NAMALWA (cell line): Measurements from ENCODE around the gene ZZZ3.
A peak's percentile ranks its signal among the peaks of the same experiment; 100 is the strongest.
"Not testable (repeated sequence)": the region's sequence is repeated elsewhere in the genome, so short reads cannot be mapped to it uniquely, and the experiment has no call there.

Experiments
- DNase-seq: peaks from one replicate; pipeline ENCODE4 v3.0.0-alpha.2; 2015; ENCODE audit warnings: low spot score

The ZZZ3 gene

DNA sequence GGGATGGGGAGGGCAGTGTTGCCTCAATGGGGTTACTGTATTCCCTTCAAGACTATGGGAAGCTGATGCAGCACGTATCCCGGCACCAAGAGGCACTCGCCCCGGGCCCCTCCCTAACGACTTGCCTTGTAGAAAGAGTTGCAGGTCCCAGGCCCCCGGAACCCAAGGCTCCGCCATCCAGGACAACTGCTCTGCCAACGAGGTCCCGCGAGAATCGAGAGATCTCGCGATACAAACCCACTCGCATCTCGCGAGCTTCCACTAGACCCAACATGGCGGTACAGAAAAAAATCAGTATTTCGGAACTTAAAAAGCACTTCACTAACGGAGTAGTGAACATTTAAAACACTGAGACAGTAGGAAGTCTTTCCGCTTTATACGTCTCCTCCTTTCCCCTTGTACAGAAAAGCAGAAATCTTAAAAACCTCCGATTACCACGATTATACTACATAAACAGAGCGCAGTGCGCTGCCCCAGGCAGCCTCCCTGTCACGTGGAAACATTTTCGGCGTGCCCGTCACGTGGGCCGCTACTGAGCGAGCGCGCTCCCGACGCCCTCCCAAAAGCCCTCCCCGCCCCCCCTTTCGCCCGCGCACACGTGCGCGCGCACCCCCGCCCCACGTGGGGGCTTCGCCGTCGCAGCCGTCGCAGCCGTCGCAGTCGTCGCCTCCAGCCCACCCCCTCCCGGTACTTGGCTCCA, at the start of gene ZZZ3:
Gene ZZZ3 (minus strand): TSS at position 199 of the 700 bp plus-strand sequence. CDS start 49,304 bp downstream, outside the sequence.
- DNase-seq = peak; percentile 98

DNA sequence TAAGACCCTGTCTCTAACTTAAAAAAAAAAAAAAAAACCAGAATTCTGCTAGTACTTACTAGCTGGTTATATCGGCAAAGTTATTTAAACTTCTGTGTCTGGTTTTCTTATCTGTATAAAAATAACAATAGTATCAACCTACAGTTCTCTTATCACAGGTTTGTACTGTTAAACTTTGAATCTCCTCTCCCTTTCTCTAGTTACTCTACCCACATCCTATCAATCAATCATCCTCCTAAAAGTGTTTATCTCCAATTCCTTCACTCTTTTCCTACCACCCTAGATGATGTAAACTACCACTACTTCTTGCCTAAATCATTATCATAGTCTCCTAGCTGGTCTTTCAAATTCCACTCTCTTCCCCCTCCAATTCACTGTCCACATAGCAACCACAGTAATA, 49.6 kb upstream of the ZZZ3 start:
- DNase-seq = no peak

DNA sequence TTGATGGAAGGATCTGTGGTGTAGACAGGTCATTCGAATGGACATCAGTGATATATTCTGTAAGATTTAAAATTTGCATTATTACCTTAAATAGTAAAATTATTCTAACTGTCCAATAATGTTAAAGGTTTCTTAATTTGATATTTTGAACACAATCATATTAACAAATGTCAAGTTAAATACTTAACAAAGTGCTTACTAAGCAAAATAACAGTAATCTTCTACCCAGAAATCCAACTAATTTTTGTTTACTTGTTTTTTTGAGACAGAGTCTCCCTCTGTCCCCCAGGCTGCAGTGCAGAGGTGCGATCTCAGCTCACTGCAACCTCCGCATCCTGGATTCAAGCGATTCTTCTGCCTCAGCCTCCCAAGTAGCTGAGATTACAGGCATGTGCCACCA, 43.2 kb upstream of the ZZZ3 start:
- no peak for DNase-seq

DNA sequence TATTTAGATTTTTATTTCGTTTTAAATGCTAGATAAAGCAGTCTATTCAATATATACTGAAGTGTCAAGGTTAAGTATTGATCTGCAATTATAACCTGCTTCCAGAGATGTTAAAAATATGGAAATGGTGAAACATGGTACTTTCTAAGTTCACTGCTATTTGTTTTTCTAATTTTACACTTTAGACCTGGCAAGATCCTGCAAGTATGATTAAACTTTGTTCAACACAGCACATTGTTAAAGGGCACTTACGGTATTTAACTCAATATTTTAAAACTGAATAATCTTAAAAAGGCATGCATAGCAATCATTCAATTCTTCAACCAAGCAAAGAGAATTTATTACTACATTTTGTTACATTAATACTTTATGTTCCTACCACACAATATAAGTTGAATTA, 35.7 kb upstream of the ZZZ3 start:
- no peak for DNase-seq

DNA sequence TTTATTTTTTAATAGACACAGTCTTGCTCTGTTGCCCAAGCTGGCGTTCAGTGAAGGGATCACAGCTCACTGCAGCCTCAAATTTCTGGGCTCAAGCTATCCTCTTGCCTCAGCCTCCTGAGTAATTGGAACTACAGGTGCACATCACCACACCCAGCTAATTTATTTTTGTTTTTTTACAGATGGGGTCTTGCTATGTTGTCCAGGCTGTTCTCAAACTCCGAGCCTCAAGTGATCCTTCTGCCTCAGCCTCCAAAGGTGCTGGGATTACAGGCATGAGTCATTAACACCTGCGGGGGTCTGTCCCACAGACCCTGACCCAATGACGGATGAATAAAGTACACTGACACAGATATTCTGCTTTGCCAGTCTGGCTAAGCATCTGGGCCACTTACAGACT, 33.6 kb upstream of the ZZZ3 start:
- DNase-seq = no peak

DNA sequence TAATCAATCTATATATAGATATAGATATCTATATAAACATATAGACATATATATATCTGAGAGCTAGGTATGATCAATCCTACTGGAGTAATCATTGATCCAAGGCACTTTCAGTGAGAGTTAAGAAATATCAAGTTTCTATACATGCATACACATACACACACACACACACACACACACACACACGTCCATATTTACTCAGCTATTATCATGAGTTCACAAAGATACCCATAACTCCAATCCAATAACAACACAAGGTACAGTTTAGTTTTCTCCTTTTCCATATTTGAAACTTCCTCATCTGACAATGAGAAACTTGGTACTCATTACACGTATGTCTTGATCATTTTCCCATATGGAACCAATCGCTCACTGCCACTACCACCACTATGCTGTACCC, 27.3 kb upstream of the ZZZ3 start:
- no peak for DNase-seq

DNA sequence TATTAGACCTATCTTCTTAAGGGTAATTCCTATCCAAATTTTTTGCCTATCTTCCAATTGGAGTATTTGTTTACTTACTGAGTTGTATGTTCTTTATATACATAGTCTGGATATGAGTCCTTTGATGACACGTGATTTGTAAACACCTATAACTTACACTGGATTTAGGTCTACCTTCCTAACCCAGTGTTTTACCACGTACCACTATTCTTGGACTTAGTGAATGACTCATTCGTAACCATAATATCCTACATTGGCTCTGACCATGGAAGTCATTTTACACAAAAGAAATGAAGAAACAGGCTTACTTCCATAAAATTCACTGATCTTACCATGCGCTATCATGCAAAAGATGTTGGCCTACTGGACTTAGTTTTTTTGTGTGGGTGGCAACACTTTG, 23.9 kb upstream of the ZZZ3 start:
- no peak for DNase-seq

DNA sequence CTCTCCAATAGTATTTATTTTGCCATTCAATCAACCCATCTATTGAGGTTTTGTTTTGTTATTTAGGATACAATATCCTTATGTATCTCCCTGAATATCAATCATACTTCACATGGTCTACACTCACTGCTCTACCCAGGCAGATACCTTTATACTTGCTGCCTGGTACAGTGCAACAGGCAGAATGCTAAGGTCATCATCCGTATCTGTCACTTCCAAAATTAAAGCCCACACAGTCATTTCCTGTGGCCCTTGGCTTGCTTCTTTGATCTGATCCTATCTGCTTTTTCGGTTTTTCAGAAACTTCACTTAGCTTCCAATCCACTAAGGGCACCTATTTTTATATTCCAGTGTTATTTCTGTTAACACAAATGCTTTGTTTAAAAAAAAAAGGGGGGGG, 22.3 kb upstream of the ZZZ3 start:
- no peak for DNase-seq

DNA sequence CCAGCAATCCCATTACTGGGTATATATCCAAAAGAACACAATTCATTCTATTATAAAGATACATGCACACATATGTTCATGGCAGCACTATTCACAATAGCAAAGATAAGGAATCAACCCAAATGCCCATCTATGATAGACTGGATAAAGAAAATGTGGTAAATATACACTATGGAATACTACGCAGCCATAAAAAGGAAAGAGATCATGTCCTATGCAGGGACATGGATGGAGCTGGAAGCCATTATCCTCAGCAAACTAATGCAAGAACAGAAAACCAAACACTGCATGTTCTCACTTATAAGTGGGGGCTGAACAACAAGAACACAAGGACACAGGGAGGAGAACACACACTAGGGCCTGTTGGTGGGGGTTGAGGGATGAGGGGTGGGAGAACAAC, 17.2 kb upstream of the ZZZ3 start:
- DNase-seq = not testable (repeated sequence)

DNA sequence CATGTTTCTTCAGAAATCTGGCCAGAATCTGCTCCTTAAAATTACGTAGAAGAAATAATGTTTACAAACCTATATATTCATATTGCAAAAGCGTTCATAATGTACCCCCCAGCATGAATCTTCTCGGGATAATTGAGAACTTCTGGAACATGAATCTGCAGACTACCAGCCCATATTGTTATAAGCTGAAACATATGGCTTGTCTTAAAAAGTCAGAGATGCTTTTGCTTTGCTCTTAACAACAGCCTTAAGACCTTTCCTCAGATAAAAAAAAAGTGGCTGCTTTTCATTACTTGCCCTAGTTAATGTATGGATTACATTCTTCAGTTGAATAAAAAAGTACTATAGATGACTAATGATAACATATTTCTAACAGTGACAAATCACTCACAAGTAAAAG, 15.0 kb upstream of the ZZZ3 start:
- no peak for DNase-seq

DNA sequence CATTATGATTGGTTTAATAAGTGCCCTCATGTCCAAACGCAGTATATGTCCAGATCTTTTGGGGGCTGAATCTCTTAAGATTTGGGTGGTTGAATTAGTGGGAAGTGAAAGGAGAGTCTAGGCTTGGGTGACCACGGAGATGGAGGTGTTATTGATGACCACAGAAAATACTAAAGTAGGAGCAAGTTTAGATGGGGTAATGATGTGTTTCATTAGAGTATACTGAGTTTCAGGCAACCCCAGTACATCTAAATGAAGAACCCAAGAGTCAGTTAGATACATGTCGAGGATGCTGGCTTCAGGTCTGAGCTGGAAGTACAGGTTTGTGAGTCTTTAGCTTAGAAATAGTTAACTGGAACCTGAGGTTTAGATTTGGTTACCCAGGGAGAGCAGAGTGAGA, 6.5 kb upstream of the ZZZ3 start:
- no peak for DNase-seq

DNA sequence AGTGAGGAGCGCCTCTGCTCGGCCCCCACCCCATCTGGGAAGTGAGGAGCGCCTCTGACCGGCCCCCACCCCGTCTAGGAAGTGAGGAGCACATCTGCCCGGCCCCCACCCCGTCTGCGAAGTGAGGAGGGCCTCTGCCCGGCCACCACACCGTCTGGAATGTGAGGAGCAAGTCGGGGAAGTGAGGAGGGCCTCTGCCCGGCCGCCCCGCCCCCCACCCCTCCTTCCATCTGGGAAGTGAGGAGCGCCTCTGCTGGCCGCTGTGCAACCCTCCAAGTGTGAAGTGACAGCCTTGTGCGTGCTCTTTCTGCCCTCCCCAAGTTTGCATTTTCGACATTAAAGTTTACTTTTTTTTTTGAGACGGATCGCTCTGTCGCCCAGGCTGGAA, 5.1 kb upstream of the ZZZ3 start:
- DNase-seq = no peak

DNA sequence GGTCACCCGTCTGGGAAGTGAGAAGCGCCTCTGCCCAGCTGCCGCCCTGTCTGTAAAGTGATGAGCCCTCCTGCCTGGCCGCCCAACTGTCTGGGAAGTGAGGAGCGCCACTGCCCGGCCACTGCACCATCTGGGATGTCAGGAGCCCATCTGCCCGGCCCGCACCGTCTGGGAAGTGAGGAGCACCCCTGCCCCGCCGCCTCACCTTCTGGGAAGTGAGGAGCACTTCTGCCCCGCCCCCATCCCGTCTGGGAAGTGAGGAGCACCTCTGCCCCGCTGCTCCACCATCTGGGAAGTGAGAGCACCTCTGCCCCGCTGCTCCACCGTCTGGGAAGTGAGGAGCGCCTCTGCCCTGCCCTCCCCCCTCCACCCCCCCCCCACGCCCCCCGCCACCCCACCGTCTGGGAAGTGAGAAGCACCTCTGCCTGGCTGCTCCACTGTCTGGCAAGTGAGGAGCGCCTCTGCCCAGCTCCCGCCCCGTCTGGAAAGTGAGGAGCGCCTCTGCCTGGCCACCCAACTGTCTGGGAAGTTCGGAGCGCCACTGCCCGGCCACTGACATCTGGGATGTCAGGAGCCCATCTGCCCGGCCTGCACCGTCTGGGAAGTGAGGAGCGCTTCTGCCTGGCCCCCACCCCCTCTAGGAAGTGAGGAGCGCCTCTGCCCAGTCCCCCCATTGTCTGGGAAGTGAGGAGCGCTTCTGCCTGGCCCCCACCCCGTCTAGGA, 4.5 kb upstream of the ZZZ3 start:
- no peak for DNase-seq

DNA sequence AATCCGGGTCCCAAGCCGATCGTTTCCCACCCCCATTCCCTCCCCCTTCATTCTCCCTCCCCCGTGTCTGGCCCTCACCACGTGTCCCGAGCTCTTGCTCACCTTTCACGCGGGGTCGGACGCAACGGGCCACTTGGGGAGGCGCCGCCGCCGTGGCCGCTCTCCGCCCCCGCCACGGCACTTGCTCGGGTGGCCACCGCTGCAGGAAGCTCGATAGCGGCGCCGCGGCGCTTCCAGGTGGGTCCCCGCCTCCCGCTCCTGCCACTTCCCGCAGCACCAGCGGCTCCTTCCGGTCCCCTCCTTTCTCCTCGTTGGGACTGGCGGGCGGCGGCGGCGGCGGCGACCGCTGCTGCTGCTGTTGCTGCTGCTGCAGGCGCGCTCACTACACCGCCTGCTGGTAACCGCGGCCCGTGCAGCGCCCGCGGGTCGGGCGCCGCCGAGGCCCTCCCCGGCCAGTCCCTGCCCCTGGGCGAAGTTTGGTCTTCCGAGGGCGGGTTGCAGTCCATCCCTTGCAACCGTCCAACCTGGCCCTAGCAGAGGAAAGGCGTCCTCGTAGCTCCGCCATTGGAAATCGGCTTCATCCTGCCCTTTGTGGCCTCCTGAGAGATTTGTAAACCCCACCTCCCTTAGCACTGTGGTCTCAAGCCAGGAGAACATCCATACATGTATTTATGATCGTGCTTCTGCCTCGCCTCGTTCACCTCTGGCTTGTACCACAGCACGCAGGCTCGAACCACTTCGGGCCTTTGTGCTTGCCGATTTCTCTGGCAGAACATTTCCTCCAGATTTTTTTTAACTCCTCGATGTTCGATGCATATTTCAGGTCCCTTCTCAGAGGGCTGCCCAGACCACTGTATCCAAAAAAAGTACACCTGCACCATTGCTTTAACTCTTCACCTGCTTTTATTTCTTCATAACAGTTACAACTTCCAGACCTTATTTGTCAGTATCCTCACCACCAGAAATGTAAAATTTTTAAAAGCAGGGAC, 996 bp upstream of the ZZZ3 start:
- DNase-seq = peak; percentile 93

DNA sequence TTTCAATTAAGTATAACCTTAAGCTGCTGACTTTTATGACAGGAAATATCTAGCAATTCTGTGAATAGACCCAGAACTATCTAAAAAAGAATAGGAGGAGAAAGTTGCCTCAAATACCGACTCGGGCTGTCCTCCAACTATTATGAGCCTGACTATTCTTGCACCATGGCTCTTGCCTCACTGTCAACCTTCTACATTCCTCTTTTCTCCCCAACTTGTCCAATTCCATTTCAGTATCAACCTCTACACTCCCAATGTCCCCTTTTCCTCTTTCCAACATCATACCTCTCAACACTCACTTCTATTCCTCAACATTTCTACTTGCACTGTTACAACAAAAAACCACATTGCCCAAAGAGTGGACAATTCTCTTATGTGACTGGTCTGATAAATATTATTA, 2.3 kb downstream of the ZZZ3 start:
- no peak for DNase-seq

DNA sequence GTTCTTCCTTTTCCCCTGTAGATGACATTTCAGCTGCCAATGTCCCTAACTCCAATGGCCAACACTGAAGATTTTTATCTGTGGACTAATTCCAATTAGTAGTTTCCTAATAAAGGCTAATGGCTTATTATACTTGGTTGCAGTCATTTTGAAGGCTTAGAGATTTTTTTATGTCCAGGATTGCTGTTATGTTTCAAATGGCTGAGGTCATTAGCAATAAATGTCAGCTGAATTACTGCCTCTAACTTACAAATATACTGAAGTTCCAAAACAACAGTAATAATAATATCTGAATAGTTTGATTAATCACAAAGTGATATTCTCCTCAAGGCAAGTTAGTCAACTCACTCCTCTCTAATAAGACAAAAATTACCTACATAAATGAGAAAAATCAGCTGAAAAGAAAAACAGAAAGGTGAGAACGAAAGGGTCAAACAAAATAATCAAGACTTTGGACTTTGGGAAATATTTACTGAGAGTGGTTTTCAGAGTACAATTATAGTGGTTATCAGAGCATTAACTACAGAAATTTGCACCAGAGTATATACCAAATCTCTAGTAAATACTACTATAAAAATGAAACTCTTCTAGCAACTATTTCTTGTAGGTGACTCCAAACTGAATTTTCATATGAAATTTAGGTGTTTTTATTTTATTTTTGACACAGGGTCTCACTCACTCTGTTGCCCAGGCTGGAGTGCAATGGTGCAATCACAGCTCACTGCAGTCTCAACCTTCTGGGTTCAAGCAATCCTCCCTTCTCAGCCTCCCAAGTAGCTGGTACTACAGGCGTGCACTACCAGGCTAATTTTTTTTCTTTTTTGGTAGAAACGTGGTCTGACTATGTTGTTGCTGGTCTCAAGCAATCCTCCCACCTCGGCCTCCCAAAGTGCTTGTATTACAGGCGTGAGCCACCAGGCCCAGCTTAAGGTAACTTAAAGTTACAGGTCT, 3.5 kb downstream of the ZZZ3 start:
- no peak for DNase-seq

DNA sequence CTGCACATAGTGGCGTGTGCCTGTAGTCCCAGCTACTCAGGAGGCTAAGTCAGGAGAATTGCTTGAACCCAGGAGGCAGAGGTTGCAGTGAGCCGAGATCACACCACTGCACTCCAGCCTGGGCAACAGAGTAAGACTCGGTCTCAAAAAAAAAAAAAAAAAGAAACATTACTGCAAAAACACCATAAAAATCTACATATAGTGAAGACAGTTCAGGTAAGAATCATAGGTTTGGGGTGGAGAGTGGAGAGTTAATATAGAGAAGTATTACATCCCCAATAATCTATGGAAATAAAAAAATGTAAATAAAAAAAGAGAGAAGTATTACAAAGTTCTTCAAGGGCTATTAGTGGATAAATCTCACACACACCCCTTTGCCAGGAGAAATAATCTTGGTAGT, 7.7 kb downstream of the ZZZ3 start:
- not testable (repeated sequence) for DNase-seq

DNA sequence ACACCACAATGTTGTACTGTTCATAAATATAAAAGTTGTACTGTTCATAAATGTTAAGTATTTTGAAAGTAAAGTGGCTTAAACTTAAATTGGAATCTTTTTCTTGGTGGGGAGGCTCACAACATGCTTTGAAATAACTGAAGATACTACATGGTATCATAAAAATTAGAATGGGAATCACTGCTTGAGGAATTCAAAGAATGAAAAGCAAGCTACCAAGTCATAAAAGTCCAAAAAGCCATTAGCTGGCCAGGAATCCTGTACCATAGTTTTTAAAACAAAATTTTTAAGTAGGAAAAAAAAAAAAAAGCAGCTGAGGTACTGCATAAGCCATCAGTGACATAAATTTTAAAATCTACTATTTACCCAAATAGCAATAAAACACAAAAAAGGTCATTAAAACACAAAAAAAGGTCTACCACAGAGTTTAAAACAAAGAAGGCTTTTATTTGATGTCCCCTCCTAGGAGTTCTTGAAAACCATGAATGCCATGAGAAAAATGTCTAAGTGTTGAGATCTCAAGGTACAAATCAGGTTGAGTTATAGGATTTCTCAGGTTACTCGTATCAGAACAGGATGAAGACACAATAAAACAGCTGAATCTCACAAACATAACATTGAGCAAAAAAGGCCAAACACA, 8.6 kb downstream of the ZZZ3 start:
- DNase-seq = no peak

DNA sequence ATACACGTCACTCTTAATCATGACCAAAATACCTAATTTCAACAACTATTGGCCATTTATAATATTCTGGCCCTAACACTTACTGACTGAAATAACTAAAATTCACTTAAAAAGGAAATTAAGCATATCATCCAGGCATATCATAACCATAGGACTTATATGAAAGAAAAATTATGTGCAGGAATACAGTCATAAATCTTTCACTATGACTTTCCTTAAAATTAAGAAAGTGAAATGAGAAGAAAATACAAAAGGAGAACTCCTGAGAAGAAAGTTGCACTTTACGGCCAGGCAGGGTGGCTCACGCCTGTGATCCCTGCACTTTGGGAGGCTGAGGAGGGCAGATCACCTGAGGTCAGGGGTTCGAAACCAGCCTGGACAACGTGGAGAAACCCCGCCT, 9.4 kb downstream of the ZZZ3 start:
- DNase-seq = no peak

DNA sequence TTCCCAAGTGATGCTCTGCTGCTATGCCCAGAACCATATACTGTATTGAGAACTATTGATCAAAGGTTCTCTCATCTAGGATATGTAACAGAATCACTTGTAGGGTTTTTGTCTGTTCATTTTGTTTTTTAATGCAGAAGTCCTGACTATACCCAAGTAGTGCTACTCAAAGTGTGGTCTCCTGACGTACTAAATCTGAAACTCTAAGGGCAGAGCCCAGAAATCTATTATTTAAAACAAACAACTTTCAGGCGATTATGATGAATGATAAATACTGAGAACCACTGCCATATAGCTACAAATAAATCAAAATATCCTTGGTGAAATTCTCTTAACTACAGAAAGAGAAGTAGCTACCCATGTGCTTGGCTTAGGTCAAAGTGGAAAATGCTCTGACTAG, 10.1 kb downstream of the ZZZ3 start:
- no peak for DNase-seq

DNA sequence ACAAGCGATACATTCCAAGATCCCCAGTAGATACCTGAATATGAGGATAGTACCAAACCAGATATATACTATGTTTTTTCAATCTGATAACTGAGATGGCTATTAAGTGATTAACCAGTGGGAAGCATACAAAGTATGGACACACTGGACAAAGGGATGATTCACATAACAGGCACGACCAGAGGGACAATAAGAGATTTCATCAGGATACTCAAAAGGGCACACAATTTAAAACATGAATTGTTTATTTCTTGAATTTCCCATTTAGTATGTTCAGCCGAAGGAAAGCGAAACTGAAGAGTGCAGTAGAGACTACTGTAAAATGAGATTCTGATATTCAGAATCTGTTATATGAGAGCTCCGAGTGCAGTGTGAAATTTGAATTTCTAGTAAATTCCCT, 10.6 kb downstream of the ZZZ3 start:
- DNase-seq = no peak
